Left colon (tissue), 2 donors: Measurements from ENCODE around the gene CSNK1D. TPM values are rescaled to one million over a fixed set of nuclear protein-coding genes. Genes with fewer than 3 reads are reported as not detected.

Experiments used
- ATAC-seq: fragments of 200-7000 bp; cut with Tn5 transposase; one replicate; pipeline ENCODE4 v1.9.1; 2020; ENCODE audit warnings: mild to moderate bottlenecking, moderate library complexity
- DNase-seq, 2 donors: peaks; one replicate each; pipeline ENCODE4 v3.0.0-alpha.2; 2020
- intact Hi-C, 2 donors: fragments of 100-400 bp; cut with DNase I in 1 of 2; cut with micrococcal nuclease in 1 of 2; formaldehyde crosslinking; loops; one replicate each; pipeline versions ENCODE4 v1.11.2 to v1.14.0; 2022; cut with DNase I, micrococcal nuclease
- total RNA-seq, 2 donors: library from RNA; stranded (reverse); fragmentation: NEBNext Ultra II Directional; extraction: Animal tissue kit (Norgen Biotek cat#: 25700); gene quantifications; one replicate each; pipeline ENCODE4 v1.2.1, GENCODE V29; 2021
- donor health status: DM: no; HTN: no; CAD: no.
- donor health status: DM: yes; HTN: yes; CAD: no.

Gene CSNK1D
- total RNA-seq, 2 donors from 2014 or later: 165 to 166 TPM

DNA sequence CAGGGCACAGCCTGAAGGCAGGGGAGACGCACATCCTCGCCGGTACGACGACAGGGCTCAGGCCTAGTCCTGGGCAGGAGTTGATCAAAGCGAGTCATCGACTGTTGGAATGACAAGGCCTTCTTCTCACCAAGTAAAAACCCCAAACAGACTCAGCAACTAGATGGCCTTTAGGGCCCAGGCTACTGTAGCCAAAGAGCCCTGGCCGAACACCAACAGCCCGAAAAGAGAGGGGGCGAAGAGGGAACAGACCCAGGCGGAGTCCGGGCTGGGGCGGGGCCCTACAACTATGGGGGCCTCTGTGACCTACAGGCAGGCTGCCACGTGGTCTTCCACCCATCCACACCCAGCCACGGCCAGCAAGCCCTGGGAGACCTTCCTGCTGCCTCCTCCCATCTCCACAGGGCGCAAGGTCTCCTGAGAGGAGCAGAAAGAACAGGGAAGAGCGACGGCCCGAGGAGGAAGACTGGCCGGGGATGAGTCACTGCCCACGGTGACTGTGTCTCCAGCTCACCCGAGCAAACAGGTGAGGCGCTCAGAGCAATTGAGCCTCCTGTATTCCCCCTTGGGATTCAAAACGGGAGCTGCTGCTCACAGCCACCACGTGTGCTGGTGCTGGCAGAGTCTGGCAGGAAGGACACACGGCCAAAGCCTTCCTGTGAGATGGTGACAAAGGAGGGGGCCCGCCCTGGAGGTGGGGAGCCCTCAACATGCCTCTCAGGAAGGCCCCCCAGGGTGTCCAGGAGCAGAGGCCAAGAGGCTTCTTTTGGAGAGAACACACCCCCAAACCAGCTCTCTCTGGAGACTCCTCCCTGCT lies 26.9 kb downstream of the CSNK1D start:
- intact Hi-C loops: no loop called here
- DNase-seq (no peak), ATAC-seq (peak; percentile 47)

GRCh38 chr17:82246040-82246364 lies 27.5 kb downstream of the CSNK1D start:
- no peak for ATAC-seq
- intact Hi-C loops: no loop called here
- no peak for DNase-seq

DNA sequence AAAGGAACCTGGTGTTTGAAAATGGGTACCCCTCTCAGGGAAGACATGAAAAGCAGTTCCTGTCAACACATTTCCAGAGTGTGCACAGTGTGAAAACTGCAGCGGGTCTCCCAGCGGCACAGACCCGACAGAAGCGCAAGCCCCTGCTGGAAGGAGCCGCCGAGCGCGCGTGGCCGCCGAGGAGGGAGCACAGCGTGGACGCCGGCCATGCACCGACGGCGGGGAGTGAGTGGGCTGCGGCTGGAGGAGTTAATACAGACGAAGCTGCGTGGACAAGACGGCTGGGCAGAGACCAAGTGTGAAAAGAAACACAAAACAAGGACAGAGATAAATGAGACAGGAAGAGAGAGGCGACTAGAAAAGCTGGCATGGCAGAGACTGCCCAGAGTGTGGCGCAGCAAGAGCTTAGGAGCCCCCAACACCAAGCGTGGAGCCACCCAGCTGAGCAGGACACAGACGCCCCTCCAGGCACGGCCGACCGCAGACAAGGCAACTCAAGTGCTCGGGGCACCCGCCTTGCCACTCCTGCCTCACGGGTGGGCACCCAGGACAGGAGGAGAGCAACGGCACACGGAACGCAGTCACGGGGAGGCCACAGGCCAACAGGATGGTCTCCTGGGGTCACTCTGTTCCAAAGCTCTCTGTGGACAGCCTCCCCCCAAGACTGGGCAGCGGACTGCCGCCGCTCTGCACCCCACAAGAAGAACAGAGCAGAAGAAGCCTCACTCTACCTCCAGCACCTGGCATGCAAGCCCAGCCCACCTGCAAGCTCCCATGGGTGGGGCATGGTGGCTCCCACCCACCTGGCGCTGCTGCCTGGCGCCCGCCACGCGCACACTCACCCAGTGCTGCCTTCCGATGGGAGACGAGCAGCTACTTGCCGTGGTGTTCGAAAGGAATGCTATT lies 28.1 kb downstream of the CSNK1D start:
- DNase-seq (no peak), ATAC-seq (no peak)
- intact Hi-C loops: no loop called here

DNA sequence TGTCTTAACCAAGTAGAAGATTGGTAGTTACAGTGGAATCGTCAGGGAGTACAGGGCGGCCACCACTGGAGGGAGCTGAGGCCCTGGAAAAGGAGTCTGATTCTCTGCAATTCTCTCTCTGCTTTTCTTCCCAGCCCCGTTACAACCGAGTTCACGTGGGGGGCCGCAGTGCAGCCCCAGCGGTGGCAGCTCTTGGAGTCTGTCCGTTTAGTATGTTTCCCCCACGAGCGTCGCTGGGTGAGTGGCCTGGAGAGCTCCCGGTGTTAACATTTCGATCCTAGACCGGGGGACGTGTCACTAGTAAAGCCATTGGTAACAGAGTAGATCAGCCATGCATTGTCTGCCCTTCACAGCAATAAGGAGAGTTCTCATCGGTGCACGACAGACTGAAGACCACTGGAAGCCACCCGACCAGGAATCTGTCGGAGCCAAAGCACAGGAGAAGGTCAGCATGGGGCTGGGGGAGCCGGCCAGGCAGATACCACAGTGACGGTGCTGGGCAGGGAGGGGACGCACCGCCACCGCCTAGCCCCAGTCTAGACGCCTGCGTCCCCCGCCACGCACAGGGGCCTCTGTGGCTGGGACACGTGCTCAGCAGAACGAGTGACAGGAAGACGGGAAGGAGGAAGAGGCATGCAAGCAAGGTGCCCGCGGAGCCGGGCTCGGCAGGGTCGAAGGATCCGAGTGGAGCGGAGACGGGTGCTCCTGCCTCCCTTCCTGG lies 28.9 kb downstream of the CSNK1D start:
- intact Hi-C loops: no loop called here
- peak; percentile 32 for ATAC-seq
- DNase-seq: no peak

DNA sequence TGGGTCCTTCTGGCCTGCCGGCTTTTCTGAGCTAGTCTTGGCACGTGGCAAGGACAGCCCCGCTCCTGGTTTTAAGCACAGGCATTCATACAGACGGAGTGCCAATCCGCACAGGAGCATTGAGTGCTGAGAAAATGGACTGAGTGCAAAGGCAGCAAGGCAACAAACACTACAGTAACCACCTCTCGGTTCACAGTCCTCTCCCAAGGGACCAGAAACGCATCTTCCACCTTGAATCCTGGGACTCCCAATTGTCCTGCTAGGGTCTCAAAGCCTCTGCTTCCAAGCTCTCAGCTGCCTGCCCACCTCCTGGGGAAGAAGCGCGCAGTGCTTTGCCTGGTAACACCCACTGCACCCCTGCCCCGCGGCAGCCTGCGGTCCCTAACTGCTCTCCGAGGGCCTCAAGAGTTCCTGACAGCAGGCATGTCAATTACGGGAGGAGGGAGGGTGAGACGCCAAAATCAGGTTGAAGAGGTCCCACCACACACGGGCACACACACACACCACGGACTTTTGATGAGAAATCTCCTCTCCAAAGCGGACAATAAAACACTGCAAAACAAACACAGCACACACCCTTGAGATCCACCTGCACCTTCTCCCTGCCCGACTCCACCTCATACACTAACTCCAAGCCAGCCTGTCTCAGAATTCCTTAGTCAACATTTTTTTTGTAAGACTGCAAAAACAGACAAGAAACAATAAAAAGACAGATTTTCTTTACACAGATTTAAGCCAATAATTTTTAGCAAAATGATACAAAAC lies 29.7 kb downstream of the CSNK1D start:
- ATAC-seq (peak; percentile 32), DNase-seq (no peak)
- intact Hi-C loops: no loop called here

- intact Hi-C loops: no loop called here
- peak; percentile 66 to 69 for DNase-seq
Observed at GRCh38 chr17:82242977-82243647, 30.4 kb downstream of the CSNK1D start.

DNA sequence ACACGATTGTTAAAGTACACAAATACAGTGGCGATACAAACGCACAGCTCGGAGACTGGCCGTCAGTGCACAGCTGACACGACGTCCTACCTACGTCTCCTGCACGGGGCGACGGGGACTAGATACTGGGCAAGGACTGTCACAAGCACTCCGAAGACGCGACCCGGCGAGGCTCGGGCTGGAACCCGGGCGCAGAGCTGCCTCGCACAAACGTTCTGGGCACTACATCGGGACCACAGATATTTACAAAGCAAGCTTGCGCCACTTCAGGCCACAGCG lies 30.9 kb downstream of the CSNK1D start:
- ATAC-seq: no peak
- intact Hi-C loops: no loop called here
- no peak for DNase-seq

More at GRCh38 chr17:82242977-82243647, 30.4 kb downstream of the CSNK1D start:
- ATAC-seq: no peak

DNA sequence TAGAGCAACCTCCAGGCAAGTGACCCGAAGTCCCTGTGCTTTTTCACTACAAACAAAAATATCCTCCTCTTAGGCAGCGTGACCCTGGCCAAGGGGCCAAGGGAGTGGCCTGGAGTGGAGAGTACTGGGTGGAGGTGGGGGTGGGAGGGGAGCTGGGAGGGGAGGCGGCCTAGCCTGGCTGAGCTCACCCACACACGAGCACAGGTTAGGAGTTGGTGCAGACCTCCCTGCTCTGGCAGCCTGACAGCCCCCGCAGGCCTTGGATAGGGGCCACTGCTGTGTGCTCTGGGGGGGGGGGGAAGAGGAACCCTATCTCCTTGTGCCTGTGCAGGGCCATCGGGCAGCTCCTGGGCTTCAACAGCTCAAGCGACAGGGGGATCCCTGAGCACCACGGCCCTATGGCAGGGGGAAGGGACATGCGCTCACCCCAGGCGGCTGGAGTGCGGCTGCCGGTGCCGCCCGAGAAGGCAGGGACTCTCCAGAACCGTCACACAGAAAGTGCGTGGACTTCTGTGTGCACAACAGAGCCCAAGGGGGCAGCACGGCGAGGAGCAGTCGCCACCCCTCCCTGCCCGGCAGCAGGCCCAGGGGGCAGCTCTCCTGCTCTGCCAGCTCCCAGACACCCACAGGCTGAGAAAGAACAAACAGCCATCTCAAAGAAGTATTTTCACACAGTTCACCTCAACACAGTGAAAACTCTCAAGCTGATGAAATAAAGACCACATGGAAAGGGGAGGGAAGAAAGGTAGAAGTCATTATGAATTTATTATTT lies 31.4 kb downstream of the CSNK1D start:
- intact Hi-C loops: no loop called here
- ATAC-seq (peak; percentile 9), DNase-seq (peak in 1 of 2 donors; percentile 26)

DNA sequence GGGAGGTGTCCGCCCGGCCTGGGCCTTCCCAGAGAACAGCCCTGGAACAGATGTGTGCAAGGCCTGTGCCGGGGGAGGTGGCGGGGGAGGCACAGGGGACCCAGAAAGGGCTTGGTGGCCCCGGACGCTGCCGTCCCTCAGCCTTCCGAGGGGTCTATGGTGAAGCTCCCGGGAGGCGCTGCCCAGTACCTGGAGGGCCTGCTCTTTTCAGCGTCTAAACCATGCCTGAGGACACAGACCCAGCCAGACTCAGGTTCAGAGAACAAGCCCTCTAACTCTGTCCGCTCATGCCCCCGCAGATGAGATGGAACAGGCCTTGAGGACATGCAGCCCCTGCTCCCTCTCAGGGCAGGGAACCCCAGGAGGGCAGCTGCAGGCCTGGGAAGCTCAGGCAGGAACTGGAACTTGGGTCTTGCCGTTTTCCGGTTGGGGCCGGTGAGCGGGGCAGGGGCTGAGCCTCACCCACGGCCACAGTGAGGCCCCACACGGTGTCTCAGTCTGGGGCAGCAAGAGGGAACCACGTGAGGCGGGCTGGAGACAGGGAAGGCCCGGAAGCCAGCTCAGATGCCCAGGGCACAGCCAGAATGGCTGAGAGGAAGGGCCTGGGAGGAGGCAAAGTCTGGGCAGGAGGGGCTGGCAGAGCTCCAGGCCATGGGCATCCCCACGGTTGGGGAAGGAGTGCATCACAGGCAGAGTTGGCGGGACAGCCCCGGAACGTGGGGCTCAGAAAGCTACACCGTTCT lies 32.1 kb downstream of the CSNK1D start:
- peak; percentile 27 for ATAC-seq
- intact Hi-C loops: no loop called here
- DNase-seq: peak; percentile 70 to 80

DNA sequence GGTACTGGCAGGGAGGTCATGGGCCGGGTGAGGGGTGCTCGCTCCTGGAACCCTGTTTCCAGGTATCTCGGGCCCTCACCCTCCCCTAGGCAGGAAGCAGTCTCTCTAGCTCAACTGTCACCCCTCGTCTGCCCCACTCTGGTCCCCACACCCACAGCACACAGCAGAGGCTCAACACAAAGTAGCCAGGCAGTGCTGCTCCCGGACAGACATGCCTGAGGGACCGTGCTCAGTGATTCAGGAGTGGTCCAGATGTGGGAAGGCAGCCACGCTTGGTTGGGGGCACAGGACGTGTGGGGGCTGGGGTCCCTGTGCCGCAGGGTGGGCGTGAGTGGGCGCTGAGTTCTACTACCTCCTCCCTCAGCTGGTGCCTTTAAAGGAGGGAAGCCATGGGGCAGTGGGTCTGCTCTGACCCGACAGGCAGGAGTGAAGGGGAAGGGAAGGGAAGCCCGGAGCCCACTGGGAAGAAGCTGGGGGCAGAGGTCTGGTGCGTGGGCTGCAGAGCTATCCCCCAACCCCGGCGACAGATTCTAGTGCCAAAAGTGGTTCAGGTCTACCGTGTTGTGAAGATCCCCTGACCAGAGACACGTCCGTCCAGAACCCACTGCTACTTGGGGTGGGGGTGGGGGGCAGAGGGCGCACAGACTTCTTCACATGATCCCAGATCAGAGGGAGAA lies 32.9 kb downstream of the CSNK1D start:
- ATAC-seq (no peak), DNase-seq (no peak)
- intact Hi-C loops: no loop called here

- ATAC-seq: no peak
- intact Hi-C loops: loop anchor here (10.0 kb wide), 1 partner anchor 85 kb away; no protein-coding TSS in a partner anchor
- DNase-seq: no peak
Observed at GRCh38 chr17:82239926-82240505, 33.5 kb downstream of the CSNK1D start.

GRCh38 chr17:82239401-82239925 lies 34.0 kb downstream of the CSNK1D start:
- intact Hi-C loops: loop anchor here (10.0 kb wide), 1 partner anchor 85 kb away; no protein-coding TSS in a partner anchor

DNA sequence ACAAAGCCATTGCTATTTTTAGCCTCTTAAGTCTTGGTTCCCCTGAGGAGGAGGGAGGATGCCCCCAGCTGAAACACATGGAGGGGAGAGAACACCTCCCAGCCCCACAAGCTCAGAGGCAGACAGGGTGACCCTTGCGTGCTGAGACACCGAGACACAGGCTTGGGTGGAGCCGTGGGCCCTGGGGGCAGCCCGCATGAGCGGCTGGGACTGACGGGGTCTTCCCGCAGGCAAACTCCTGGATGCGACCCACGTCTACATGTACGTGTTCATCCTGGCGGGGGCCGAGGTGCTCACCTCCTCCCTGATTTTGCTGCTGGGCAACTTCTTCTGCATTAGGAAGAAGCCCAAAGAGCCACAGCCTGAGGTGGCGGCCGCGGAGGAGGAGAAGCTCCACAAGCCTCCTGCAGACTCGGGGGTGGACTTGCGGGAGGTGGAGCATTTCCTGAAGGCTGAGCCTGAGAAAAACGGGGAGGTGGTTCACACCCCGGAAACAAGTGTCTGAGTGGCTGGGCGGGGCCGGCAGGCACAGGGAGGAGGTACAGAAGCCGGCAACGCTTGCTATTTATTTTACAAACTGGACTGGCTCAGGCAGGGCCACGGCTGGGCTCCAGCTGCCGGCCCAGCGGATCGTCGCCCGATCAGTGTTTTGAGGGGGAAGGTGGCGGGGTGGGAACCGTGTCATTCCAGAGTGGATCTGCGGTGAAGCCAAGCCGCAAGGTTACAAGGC lies 34.9 kb downstream of the CSNK1D start:
- intact Hi-C loops: loop anchor here (10.0 kb wide), 1 partner anchor 86 kb away; no protein-coding TSS in a partner anchor
- DNase-seq (peak; percentile 89 to 93), ATAC-seq (peak; percentile 71)

More at GRCh38 chr17:82239401-82239925, 34.0 kb downstream of the CSNK1D start:
- ATAC-seq (no peak), DNase-seq (no peak)

GRCh38 chr17:82237746-82238471 lies 35.6 kb downstream of the CSNK1D start:
- ATAC-seq (no peak), DNase-seq (peak in 1 of 2 donors; percentile 37)
- intact Hi-C loops: loop anchor here (10.0 kb wide), 1 partner anchor 87 kb away; no protein-coding TSS in a partner anchor
